ENCODE measurements around the gene COQ2. TPM values are rescaled to one million over a fixed set of nuclear protein-coding genes. Genes with fewer than 3 reads are reported as not detected.

The COQ2 gene
- total RNA-seq, 1 donor from 2014 or later: 8.7 TPM

DNA sequence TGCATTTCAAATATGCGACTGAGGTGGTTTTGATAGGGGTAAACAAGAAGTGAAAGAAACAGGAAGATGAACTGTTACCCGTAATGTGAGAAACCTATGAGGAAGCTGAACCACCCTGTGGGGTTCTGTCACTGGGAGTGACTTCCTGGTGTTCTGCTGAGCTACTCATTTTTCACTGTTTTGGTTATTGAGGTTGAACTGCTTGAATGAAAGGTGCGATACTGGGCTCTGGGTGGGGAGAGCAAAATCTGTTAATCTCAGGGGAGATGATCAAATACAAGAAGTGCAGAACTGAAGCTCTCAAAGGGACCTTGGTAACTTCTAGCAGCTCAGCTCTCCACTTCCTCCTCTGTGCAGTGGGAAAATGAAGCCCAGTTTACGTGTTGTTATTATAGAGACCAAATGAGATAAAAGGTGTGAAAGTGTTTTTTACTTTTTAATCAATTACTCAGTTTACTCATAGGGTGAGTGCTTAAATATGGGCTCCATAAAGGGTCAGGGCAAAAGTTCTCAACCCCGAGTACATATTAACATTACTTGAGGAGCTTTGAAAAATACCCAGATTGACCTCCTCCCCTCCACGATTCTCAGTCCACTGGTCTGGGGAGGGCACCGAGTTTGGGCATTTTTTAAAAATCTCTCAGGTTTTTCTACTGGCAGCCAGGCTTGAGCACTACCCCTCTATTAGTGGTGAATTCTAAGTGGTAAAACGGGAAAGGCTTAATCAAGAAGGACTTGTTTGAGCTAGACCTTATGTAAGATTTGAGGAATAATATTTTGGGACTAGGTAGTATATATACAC lies 66.7 kb downstream of the COQ2 start:
- H3K4me2 ChIP-seq (ENCODE audit: low read length): no peak overlapping the region
- no peak for FAIRE-seq
- TF ChIP-seq, protein P1, sequence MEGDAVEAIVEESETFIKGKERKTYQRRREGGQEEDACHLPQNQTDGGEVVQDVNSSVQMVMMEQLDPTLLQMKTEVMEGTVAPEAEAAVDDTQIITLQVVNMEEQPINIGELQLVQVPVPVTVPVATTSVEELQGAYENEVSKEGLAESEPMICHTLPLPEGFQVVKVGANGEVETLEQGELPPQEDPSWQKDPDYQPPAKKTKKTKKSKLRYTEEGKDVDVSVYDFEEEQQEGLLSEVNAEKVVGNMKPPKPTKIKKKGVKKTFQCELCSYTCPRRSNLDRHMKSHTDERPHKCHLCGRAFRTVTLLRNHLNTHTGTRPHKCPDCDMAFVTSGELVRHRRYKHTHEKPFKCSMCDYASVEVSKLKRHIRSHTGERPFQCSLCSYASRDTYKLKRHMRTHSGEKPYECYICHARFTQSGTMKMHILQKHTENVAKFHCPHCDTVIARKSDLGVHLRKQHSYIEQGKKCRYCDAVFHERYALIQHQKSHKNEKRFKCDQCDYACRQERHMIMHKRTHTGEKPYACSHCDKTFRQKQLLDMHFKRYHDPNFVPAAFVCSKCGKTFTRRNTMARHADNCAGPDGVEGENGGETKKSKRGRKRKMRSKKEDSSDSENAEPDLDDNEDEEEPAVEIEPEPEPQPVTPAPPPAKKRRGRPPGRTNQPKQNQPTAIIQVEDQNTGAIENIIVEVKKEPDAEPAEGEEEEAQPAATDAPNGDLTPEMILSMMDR (IDR thresholded peaks at IDR 0.05; ENCODE audit: insufficient read depth, low read depth, low read length): no peak
- TF ChIP-seq EZH2 (IDR thresholded peaks at IDR 0.05; ENCODE audit: insufficient read depth, low read length): no peak
- no peaks in the 10 kb centered on the region for H3K27me3 ChIP-seq (ENCODE audit: insufficient read depth, low read length)
- no peak for DNase-seq (ENCODE audit: low read depth)
- H3K36me3 ChIP-seq (ENCODE audit: insufficient read depth, low read length): no peaks in the 10 kb centered on the region
- H4K20me1 ChIP-seq (ENCODE audit: insufficient read depth, low read length): no peaks in the 10 kb centered on the region
- Mint-ChIP-seq H3K27ac (ENCODE audit: unreplicated experiment) (no peak overlapping the region), H3K9me3 (ENCODE audit: unreplicated experiment) (no peaks in the 10 kb centered on the region), H3K4me3 (ENCODE audit: unreplicated experiment) (no peak overlapping the region), H3K27me3 (ENCODE audit: low read depth, unreplicated experiment) (no peaks in the 10 kb centered on the region), H3K36me3 (ENCODE audit: low read depth, unreplicated experiment) (no peaks in the 10 kb centered on the region), H3K4me1 (ENCODE audit: low read depth, unreplicated experiment) (peaks cover 5% of the 10 kb centered on the region)
- H3K9me3 ChIP-seq (ENCODE audit: insufficient read depth, low read depth, low read length): no peaks in the 10 kb centered on the region
- no peak overlapping the region for H3K27ac ChIP-seq (ENCODE audit: low read depth, low read length)
- no peak overlapping the region for H2AFZ ChIP-seq (ENCODE audit: low read depth, low read length)
- no peak overlapping the region for H3K9ac ChIP-seq (ENCODE audit: low read length)
- no peaks in the 10 kb centered on the region for H3K79me2 ChIP-seq (ENCODE audit: insufficient read depth, low read length)
- H3K4me3 ChIP-seq (ENCODE audit: insufficient read depth, low read depth, low read length): no peak overlapping the region
- no peaks in the 10 kb centered on the region for H3K4me1 ChIP-seq (ENCODE audit: insufficient read depth, low read length)

DNA sequence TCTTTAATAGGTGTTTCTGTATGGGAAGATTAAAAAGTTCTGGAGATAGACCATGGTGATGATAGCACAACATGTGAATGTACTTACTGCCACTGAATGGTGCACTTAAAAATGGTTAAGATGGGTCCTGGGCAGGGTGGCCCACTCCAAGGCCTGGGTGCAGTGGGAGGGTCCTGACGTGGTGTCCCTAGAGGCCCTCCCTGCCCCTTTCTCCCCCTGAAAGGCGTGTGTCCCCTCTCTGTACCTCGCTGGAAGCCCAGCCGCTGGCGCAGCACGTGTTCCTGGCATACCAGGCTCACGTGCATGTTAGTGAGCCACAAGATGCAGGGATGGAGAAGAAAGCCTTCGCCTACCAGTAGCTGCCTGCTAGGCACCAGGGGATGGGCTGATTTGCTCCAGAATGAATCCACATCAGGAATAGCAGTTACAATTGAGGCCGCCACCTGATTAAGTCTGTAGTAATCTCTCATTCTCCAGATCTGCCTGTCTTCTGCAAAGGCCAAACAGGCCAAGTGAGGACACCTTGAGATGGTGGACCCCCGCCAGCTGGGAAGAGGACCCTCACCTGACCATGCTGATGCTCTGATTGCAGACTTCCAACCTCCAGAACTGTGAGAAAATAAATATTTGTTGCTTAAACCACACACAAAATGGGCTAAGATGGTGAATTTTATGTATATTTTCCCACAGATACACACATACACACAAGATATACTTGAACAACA lies 67.5 kb downstream of the COQ2 start:
- H3K36me3 ChIP-seq (ENCODE audit: insufficient read depth, low read length): no peaks in the 10 kb centered on the region
- DNase-seq (ENCODE audit: low read depth) (no peak), FAIRE-seq (no peak)
- no peak overlapping the region for H3K27ac ChIP-seq (ENCODE audit: low read depth, low read length)
- H3K79me2 ChIP-seq (ENCODE audit: insufficient read depth, low read length): no peaks in the 10 kb centered on the region
- no peaks in the 10 kb centered on the region for H4K20me1 ChIP-seq (ENCODE audit: insufficient read depth, low read length)
- Mint-ChIP-seq H3K27me3 (ENCODE audit: low read depth, unreplicated experiment) (no peaks in the 10 kb centered on the region), H3K27ac (ENCODE audit: unreplicated experiment) (no peak overlapping the region), H3K4me3 (ENCODE audit: unreplicated experiment) (no peak overlapping the region), H3K4me1 (ENCODE audit: low read depth, unreplicated experiment) (peaks cover 5% of the 10 kb centered on the region), H3K36me3 (ENCODE audit: low read depth, unreplicated experiment) (no peaks in the 10 kb centered on the region), H3K9me3 (ENCODE audit: unreplicated experiment) (no peaks in the 10 kb centered on the region)
- no peaks in the 10 kb centered on the region for H3K4me1 ChIP-seq (ENCODE audit: insufficient read depth, low read length)
- H2AFZ ChIP-seq (ENCODE audit: low read depth, low read length): no peak overlapping the region
- H3K9ac ChIP-seq (ENCODE audit: low read length): no peak overlapping the region
- H3K4me3 ChIP-seq (ENCODE audit: insufficient read depth, low read depth, low read length): no peak overlapping the region
- no peak overlapping the region for H3K4me2 ChIP-seq (ENCODE audit: low read length)
- H3K27me3 ChIP-seq (ENCODE audit: insufficient read depth, low read length): no peaks in the 10 kb centered on the region
- no peak for TF ChIP-seq EZH2 (IDR thresholded peaks at IDR 0.05; ENCODE audit: insufficient read depth, low read length)
- TF ChIP-seq, protein P1 (IDR thresholded peaks at IDR 0.05; ENCODE audit: insufficient read depth, low read depth, low read length): no peak
- H3K9me3 ChIP-seq (ENCODE audit: insufficient read depth, low read depth, low read length): no peaks in the 10 kb centered on the region
